ENCODE data around the gene ZNF567.

Gene ZNF567

DNA sequence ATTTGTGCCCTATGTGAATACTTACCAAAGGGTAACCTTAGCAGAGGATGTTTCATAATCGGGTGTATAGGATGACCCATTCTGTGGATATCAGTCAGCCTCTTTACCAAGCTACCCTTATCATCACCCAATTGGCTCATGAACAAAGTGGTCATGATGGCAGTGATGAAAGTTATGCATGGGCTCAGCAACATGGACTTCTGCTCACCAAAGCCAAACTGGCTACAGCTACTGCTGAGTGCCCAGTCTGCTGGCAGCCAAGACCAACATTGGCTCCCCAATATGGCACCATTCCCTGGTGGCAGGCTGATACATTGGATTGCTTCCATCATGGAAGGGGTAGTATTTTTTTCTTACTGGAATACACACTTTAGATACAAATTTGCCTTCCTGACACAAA lies 15.0 kb upstream of the ZNF567 start:
- no peaks in the 10 kb centered on the region for H3K79me2 ChIP-seq (ENCODE audit: insufficient read depth, low read length)
- H3K4me1 ChIP-seq (ENCODE audit: insufficient read depth, low read length, severe bottlenecking): no peaks in the 10 kb centered on the region
- no peak overlapping the region for H2AFZ ChIP-seq (ENCODE audit: low read length)
- peaks cover 27% of the 10 kb centered on the region for H3K36me3 ChIP-seq (ENCODE audit: insufficient read depth, low read length)
- H3F3A ChIP-seq (ENCODE audit: insufficient read depth, low read length): no peaks in the 10 kb centered on the region
- no peaks in the 10 kb centered on the region for H3K9me2 ChIP-seq (ENCODE audit: low read depth, low read length)
- H3K9me3 ChIP-seq (ENCODE audit: low read length): peaks cover 8% of the 10 kb centered on the region
- H3K27me3 ChIP-seq (ENCODE audit: insufficient read depth, low read length): no peaks in the 10 kb centered on the region
- no peak overlapping the region for H3K27ac ChIP-seq (ENCODE audit: low read depth, low read length, poor library complexity, severe bottlenecking)
- H3K9ac ChIP-seq (ENCODE audit: low read length): no peak overlapping the region
- H4K20me1 ChIP-seq (ENCODE audit: insufficient read depth, low read length): no peaks in the 10 kb centered on the region
- H3K4me2 ChIP-seq (ENCODE audit: low read length): no peak overlapping the region
- TF ChIP-seq, protein P1, sequence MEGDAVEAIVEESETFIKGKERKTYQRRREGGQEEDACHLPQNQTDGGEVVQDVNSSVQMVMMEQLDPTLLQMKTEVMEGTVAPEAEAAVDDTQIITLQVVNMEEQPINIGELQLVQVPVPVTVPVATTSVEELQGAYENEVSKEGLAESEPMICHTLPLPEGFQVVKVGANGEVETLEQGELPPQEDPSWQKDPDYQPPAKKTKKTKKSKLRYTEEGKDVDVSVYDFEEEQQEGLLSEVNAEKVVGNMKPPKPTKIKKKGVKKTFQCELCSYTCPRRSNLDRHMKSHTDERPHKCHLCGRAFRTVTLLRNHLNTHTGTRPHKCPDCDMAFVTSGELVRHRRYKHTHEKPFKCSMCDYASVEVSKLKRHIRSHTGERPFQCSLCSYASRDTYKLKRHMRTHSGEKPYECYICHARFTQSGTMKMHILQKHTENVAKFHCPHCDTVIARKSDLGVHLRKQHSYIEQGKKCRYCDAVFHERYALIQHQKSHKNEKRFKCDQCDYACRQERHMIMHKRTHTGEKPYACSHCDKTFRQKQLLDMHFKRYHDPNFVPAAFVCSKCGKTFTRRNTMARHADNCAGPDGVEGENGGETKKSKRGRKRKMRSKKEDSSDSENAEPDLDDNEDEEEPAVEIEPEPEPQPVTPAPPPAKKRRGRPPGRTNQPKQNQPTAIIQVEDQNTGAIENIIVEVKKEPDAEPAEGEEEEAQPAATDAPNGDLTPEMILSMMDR (IDR thresholded peaks at IDR 0.05; ENCODE audit: low read length): no peak
- TF ChIP-seq EZH2 (IDR thresholded peaks at IDR 0.05; ENCODE audit: borderline replicate concordance, low read length): no peak
- H3K4me3 ChIP-seq (ENCODE audit: low read depth, low read length, poor library complexity, severe bottlenecking): no peak overlapping the region

DNA sequence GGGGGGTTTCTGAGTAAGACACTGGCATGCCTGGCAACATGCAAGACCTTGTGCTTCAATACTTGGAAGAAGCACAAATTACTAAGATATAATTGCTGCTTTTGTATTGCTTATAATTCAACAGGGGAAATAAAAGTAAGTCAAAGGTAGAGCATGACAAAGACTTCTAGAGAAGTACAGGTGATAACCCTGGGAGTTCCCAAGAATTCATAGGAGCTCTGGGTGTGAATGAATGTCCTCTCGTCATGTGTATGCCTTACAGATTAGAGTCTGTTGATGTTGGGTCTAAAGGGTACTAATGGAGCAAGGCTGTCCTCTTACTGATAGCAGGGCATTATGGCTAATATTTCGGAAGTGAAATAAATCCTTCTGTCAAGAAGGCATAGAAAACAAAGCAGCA lies 13.2 kb upstream of the ZNF567 start:
- Histone ChIP-seq H3K27me3 (ENCODE audit: insufficient read depth, low read length) (no peaks in the 10 kb centered on the region), H3K36me3 (ENCODE audit: insufficient read depth, low read length) (peaks cover 34% of the 10 kb centered on the region), H3K4me2 (ENCODE audit: low read length) (no peak overlapping the region), H4K20me1 (ENCODE audit: insufficient read depth, low read length) (no peaks in the 10 kb centered on the region), H3K4me3 (ENCODE audit: low read depth, low read length, poor library complexity, severe bottlenecking) (no peak overlapping the region), H3F3A (ENCODE audit: insufficient read depth, low read length) (no peaks in the 10 kb centered on the region), H3K9me3 (ENCODE audit: low read length) (peaks cover 6% of the 10 kb centered on the region), H3K9me2 (ENCODE audit: low read depth, low read length) (no peaks in the 10 kb centered on the region), H3K27ac (ENCODE audit: low read depth, low read length, poor library complexity, severe bottlenecking) (no peak overlapping the region), H3K4me1 (ENCODE audit: insufficient read depth, low read length, severe bottlenecking) (no peaks in the 10 kb centered on the region), H2AFZ (ENCODE audit: low read length) (no peak overlapping the region), H3K9ac (ENCODE audit: low read length) (no peak overlapping the region), H3K79me2 (ENCODE audit: insufficient read depth, low read length) (no peaks in the 10 kb centered on the region)
- no peak for TF ChIP-seq EZH2 (IDR thresholded peaks at IDR 0.05; ENCODE audit: borderline replicate concordance, low read length)
- TF ChIP-seq, protein P1 (IDR thresholded peaks at IDR 0.05; ENCODE audit: low read length): no peak

DNA sequence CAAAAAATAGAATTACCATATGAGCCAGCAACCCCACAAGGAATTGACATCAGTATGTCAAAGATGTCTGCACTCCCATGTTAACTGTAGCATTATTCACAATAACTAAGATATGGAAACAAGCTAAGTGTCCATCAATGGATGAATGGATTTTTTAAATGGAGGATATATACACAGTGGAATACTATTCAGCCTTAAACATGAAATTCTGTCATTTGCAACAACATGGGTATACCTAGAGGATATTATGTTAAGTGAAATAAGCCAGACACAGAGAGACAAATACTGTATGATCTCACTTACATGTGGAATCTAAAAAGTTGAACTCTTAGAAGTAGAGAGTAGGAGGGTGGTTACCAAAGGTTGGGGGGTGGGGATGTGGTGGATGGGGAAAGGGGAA lies 8.0 kb upstream of the ZNF567 start:
- TF ChIP-seq EZH2 (IDR thresholded peaks at IDR 0.05; ENCODE audit: borderline replicate concordance, low read length): no peak
- TF ChIP-seq, protein P1 (IDR thresholded peaks at IDR 0.05; ENCODE audit: low read length): no peak
- Histone ChIP-seq H3F3A (ENCODE audit: insufficient read depth, low read length) (no peaks in the 10 kb centered on the region), H3K9me2 (ENCODE audit: low read depth, low read length) (no peaks in the 10 kb centered on the region), H2AFZ (ENCODE audit: low read length) (no peak overlapping the region), H3K4me1 (ENCODE audit: insufficient read depth, low read length, severe bottlenecking) (no peaks in the 10 kb centered on the region), H4K20me1 (ENCODE audit: insufficient read depth, low read length) (no peaks in the 10 kb centered on the region), H3K27ac (ENCODE audit: low read depth, low read length, poor library complexity, severe bottlenecking) (no peak overlapping the region), H3K79me2 (ENCODE audit: insufficient read depth, low read length) (no peaks in the 10 kb centered on the region), H3K36me3 (ENCODE audit: insufficient read depth, low read length) (peaks cover 27% of the 10 kb centered on the region), H3K9me3 (ENCODE audit: low read length) (peaks cover 10% of the 10 kb centered on the region), H3K4me3 (ENCODE audit: low read depth, low read length, poor library complexity, severe bottlenecking) (no peak overlapping the region), H3K27me3 (ENCODE audit: insufficient read depth, low read length) (no peaks in the 10 kb centered on the region), H3K4me2 (ENCODE audit: low read length) (no peak overlapping the region), H3K9ac (ENCODE audit: low read length) (no peak overlapping the region)
